Smooth muscle cell of trachea (primary cell): Measurements from ENCODE around the gene WBP1. TPM values are rescaled to one million over a fixed set of nuclear protein-coding genes. Genes with fewer than 3 reads are reported as not detected.

ENCODE experiments used
- total RNA-seq: library from RNA; depleted of rRNA; stranded (reverse); fragments of >200 nt; gene quantifications from 2 replicates; pipeline ENCODE4 v1.2.1, GENCODE V29; 2014

Gene WBP1
- total RNA-seq: 36.4 and 87.2 TPM in 2 replicates

DNA sequence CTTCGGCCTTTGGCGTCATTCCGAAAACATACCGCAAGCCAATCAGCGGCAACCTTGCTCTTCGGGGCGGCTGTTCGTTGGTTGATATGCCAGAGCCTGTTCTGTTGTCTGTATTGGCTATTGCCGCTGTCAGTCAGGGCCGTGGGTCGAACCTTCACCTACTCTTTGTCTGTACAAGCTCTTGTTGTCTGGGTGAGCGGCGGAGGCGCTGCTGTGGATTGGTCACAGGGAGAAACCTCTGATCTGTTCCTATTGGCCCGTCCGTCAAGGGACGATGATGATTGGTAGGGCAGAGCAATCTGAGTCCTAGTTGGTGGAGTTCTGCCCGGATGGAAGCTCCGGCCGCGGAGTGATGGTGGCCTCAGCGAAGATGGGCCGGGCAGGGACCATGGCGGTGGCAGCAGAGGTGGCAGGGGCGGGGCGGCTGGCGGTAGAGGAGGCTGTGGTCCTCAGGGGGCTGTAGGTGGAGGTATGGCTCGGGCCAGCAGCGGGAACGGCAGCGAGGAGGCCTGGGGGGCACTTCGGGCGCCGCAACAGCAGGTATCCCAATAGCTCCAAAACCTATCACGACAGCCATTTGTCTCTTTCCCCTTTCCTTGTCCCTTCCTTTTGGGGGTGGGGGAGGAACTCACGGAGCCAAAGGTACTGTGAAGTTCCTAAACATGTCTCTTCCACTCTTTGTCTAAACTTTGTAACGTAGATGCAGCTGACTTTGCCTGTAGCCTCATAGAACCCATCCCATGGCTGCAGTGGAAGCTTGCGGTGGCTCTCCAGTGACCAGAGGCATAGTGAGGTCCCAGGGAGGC is at the start of gene WBP1:
WBP1 (plus strand) TSS at position 307 of the 806 bp plus-strand sequence; CDS start at position 472, 165 bp downstream.

DNA sequence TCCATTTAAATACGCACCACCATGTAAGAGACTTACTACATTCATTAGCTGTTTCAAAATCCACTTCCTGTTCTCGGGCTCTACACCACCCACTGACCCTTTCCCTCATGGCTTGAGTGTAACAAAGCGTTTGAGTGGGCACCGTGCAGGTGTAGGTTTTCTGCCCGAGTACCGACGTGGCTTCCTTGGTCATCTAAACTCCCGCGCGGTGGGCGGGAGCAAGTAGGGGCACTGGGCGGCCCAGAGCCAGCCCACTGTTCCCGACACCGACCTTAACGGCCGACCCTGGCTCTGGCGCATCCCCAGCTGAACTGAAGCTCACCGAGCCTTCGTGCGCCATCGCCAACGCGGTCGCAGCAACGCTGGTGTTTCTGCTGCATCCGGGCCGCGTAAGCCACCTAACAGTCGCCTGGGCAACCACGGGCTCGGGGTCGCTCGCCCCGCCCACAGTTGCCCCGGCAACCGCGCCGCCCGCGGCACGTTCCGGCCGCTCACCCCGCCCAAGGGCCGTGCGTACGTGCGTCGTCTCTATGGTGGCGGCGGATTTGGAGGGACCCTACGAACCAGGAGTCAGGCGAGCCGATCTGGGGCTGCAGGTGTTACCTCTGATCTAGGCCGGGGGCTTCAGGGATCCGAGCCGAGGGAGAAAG is 36.9 kb upstream of the WBP1 start, which contains the start of the genes C2orf81 and WDR54:
C2orf81 (minus strand) TSS at position 399 of the 650 bp plus-strand sequence; CDS start at position 340, 59 bp downstream.
WDR54 (plus strand) TSS at position 510 of the 650 bp plus-strand sequence. CDS start 424 bp downstream, outside the sequence.

DNA sequence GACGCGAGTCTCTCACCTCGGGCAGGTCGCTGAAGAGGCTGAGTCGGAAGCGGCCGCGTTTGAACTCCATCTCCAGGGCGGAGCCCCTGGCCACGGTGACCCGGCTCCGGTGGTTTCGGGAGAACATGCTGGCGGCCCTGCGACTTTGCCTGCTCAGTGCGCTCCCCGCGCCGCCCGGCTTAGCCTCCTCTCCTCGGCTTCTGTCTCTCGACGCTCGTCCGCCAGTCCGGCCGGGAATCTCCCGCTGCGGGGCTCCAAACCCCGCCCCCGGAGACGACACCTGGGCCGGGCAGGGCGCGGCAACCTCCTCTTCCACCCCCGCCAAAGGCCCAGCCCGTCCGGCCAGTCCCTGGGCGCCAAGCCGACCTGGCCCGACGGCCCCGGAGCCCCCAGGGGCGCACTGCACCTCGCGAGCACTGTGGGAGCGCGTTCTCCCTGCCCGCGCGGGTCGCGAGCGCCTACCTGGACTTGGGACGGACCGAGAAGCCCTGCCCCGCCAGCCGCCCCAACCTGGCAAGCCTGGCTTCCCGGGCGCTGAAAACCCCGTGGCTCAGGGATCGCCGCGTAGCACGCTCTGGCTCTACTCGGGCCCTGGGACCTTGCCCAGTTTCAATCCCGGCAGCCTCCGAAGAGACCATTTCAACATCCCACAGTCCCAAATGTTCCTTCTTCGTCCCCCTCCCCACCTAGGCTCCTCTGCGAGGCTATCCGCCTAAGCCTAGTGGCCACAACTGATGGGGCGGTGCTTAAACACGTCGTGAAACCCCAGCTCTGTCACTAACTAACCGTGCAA is 16.4 kb upstream of the WBP1 start, which contains the start of gene RTKN:
RTKN (minus strand) TSS at position 248 of the 793 bp plus-strand sequence; CDS start at position 127, 121 bp downstream.

DNA sequence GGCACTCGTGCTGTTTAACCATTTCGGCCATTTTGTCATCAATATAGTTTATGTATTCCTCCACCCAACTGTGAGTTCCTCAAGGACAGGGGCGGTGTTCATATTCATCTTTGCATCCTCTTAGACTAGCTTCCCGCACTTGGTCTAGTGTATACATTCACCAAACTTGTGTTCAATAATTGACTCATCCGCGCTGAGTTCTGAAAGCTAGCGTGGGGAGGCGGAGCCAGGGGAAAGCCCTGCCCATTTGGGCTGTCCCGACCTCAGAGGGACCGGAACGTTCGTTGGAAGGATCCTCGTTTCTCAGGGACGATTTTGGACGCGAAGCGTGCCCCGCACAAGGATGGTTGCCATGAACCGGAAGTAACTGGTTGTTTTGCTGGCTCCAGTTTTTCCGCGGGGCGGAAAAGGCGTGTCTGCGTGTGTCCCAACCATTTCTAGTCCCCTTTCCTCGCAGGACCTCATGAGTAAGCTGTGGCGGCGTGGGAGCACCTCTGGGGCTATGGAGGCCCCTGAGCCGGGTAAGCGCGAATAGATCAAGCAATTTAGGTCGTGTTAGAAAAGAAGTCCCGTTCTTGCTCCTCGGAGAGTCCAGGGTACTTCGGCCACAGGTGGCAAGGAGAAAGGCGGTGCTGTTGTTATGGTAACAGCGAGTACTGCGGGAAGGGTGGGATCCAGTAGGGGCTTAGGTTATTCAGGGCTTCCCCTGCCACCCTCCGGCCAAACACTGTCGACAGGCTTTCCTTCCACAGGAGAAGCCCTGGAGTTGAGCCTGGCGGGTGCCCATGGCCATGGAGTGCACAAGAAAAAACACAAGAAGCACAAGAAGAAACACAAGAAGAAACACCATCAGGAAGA is 3.4 kb upstream of the WBP1 start, which contains the start of gene INO80B:
INO80B (plus strand) TSS at position 434 of the 858 bp plus-strand sequence; CDS start at position 464, 30 bp downstream.

DNA sequence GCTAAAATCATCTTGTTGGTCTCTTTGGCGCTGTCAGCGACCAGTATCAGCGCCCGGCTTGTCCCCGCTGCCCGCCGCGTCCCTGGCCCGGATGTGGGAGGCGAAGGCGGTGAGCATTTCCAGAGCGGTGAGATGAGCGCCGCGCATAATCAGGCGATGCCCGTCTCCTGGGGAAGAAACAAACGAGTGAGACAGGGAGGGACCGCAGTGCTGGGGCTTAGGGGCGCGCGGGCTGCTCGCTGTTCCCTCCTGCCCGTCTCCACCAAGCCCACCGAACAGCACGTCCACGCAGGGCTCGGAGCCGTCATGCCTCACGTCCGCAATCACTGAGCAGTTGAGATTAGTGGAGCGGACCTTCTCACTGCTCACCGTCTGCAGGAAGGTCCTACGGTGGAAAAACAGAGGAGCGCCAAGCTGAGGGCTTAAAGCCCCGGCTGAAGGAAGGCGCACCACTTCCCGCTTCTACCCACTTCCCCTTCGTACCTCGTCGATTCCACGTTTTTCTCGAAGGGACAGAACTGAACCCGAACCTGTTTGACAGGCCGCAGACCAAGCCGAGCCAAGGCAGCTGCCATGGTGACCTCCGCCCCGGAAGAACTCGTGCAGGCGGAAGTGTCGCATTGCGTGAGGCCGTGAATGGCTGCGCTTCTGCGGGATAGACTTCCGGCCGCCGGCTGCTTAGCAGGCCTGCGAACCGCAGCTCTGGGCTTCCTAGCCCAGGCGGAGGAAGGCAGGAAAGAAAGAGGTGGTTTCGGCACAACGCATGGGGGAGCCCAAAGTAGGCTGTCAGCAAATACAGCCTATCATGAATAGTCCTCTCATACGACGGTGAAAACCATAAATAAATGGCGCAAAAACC is 14.1 kb downstream of the WBP1 start, which contains the start of gene MRPL53:
MRPL53 (minus strand) TSS at position 595 of the 859 bp plus-strand sequence; CDS start at position 575, 20 bp downstream.

DNA sequence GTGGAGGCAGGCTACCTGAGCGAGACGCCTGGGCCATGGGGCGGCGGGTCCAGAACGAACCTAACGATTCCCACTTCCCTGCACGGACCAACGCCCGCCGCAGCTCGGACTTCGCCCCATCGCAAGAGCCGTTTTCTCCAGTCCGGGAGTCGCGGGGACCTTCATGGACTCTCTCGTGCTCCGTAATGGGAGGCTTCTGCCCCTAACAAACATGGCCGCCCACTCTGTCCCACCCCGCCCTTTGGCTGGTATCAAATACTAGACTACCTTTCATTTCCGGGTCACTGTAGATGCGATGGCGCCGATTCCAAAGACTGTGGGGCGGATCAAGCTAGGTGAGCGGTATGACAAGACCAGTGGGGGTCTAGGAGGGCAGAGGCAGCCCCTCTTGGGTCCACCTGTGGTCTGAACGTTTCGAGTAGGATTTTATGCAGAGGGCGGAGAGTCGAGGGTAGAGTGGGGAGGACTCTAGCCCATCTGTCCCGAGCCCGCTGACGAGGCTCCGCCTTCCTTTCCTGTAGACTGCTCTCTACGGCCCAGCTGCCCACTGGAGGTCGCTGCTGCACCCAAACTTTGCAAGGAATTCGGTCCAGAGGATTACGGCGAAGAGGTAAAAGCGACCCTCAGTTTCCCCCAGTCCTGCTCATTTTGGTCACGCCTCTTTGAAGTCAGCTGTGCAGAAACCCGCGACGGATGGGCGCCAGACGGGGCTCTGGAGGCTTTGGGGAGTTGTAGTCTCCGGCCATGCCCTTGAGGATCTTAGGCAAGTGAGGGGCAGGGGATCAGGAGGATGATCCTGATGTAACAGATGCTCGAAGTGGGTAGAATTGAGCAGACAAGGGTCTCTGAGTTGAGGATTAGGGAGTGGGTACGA is 24.8 kb downstream of the WBP1 start, which contains the start of the genes CCDC142 and TTC31:
CCDC142 (minus strand) TSS at position 198 of the 874 bp plus-strand sequence; CDS start at position 37, 161 bp downstream.
TTC31 (plus strand) TSS at position 281 of the 874 bp plus-strand sequence; CDS start at position 296, 15 bp downstream.

DNA sequence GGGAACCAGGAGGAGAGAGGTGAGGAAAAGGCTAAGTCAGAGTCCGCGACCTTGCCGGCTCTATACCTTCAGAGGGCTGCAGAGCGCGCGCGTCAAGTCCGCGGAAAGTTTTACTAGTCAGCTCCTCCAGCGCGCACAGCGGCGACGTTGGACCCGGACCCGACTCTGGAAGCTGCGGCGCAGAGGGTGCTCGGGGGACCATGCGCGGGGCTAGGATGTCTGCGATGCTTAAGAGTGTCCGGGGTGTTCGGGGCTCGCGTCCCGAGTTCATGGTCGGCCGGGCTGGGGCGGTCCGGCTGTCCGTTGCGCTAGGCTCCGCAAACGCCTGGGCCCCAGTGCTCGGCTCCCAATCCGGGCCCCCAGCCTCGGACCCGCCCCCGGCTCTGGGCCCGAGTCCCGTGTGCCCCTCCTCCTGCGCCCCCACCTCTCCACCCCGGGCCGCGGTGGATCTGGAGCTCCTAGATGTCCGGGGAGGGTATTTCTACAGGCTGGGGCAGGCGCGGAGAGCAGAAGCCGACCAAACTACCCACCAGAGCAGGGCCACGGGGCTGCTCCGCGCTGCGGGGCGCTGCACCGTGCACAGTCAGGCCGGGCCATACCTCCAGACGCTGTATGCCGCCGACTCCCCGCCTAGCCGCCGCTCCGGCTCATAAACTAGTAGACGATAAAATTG is 41.2 kb downstream of the WBP1 start, which contains the start of gene LBX2:
LBX2 (minus strand) TSS at position 337 of the 673 bp plus-strand sequence; CDS start at position 271, 66 bp downstream.

DNA sequence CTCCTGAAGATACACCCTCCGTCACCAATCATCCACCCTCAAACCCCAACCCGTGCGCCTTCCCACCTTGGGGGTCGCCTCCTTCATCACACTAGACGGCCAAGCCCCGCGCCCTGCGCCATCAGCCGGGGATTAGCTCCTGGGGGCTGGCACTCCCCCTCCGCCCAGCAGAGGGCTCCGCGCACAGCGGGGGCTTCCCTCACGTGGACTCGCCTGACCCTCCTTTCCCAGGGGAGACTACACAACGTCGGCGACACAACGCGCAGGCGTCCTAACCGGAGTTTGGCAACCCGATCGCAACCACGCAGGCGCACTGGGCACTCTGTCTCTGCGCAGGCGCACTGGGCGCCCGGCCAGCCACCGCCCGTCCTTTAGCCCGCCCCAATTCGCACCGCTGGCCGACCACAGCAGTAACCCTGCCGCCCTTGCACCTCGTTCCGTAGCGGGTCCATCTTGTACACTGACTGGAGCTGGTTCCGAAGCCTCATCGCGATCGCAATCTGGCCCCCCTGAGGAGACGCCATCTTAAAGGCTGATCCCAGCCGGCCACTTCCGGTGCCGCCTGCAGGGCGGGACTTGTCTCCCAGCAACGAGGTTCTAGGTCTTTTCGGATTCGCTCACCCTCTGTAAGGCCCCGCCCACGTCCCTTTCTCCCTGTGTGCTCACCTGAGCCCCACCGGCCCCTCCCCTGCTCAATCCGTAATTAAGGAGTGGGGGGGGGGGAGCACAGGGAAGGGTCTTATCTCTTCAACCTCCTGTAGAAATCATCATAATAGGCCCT is 49.1 kb downstream of the WBP1 start, which contains the start of gene PCGF1:
PCGF1 (minus strand) TSS at position 551 of the 781 bp plus-strand sequence; CDS start at position 524, 27 bp downstream.

Other genes starting within 250 kb of the WBP1 start
- gene SLC4A5, start 115.0 kb upstream of the WBP1 start, total RNA-seq: under 0.01 and 0.44 TPM in 2 replicates
- gene DCTN1, start 78.1 kb upstream of the WBP1 start, total RNA-seq: 200 and 311 TPM in 2 replicates
- gene C2orf81, start 36.8 kb upstream of the WBP1 start, total RNA-seq: 1.5 and 2.0 TPM in 2 replicates
- 36.4 and 95.7 TPM in 2 replicates for gene WDR54, start 36.7 kb upstream of the WBP1 start, total RNA-seq
- gene RTKN, start 16.5 kb upstream of the WBP1 start, total RNA-seq: 22.3 and 24.0 TPM in 2 replicates
- gene INO80B, start 3.4 kb upstream of the WBP1 start, total RNA-seq: 14.1 and 16.0 TPM in 2 replicates
- gene MOGS, start 6.9 kb downstream of the WBP1 start, total RNA-seq: 62.1 and 68.0 TPM in 2 replicates
- gene MRPL53, start 14.2 kb downstream of the WBP1 start, total RNA-seq: 47.3 and 48.0 TPM in 2 replicates
- gene CCDC142, start 24.6 kb downstream of the WBP1 start, total RNA-seq: 25.9 and 27.6 TPM in 2 replicates
- 11.6 and 19.6 TPM in 2 replicates for gene TTC31, start 24.6 kb downstream of the WBP1 start, total RNA-seq
- 3.1 and 6.3 TPM in 2 replicates for gene LBX2, start 41.2 kb downstream of the WBP1 start, total RNA-seq
- gene PCGF1, start 49.3 kb downstream of the WBP1 start, total RNA-seq: 21.2 and 25.5 TPM in 2 replicates
- 0.58 and 0.83 TPM in 2 replicates for gene TLX2, start 56.0 kb downstream of the WBP1 start, total RNA-seq
- gene DQX1, start 67.8 kb downstream of the WBP1 start, total RNA-seq: under 0.01 and 0.29 TPM in 2 replicates
- gene AUP1, start 71.3 kb downstream of the WBP1 start, total RNA-seq: 57.6 and 90.3 TPM in 2 replicates
- gene HTRA2, start 71.5 kb downstream of the WBP1 start, total RNA-seq: 38.1 and 50.4 TPM in 2 replicates
- gene LOXL3, start 95.5 kb downstream of the WBP1 start, total RNA-seq: 27.3 and 53.9 TPM in 2 replicates
- gene DOK1, start 96.3 kb downstream of the WBP1 start, total RNA-seq: 27.3 and 50.4 TPM in 2 replicates
- gene M1AP, start 189.9 kb downstream of the WBP1 start, total RNA-seq: not detected in 2 replicates
- gene SEMA4F, start 195.8 kb downstream of the WBP1 start, total RNA-seq: 10.2 and 18.4 TPM in 2 replicates